SK-N-SH (cell line): ENCODE data around the gene PLEK2. TPM values are rescaled to one million over a fixed set of nuclear protein-coding genes. Genes with fewer than 3 reads are reported as not detected.

ENCODE experiments used
- CTCF ChIA-PET: fragments of 300-600, 350-600 bp; formaldehyde crosslinking; extraction: SDS; loops from one replicate; lab custom pipeline; 2021; lab: Yijun Ruan, JAX
- POLR2A ChIA-PET: fragments of 350-600 bp; sonication (Branson Sonifier 250); formaldehyde crosslinking; extraction: SDS; loops from one replicate; lab custom pipeline; 2020; ENCODE audit warnings: antibody characterized with exemption, inconsistent platforms; lab: Yijun Ruan, JAX
- DNase-seq: peaks from one replicate; pipeline ENCODE4 v3.0.0; 2012
- H2AFZ ChIP-seq: fragments of 200-600 bp; sonication (generic); 2 replicates; pipeline ENCODE4 v1.8.1; 2016; ENCODE audit warnings: antibody characterized with exemption, mild to moderate bottlenecking, low read depth
- H3F3A ChIP-seq: fragments of 200-600 bp; sonication (generic); replicated peaks from 2 replicates; pipeline ENCODE3; 2016; ENCODE audit warnings: antibody characterized with exemption, mild to moderate bottlenecking; ENCODE audit not compliant: insufficient read depth
- H3K27ac ChIP-seq, 2 experiments: fragments of 200-500 bp in 1 of 2; fragments of 200-600 bp in 1 of 2; sonication (Bioruptor generic) in 1 of 2; sonication (generic), shearing (Covaris generic) in 1 of 2; 2 replicates each; pipeline versions ENCODE4 v1.5.1 to v1.6.1; 2014 to 2016; ENCODE audit warnings: low read depth in 2 of 2, inconsistent platforms in 1 of 2, low read length in 1 of 2, mild to moderate bottlenecking in 1 of 2, mixed read lengths in 1 of 2
- H3K27me3 ChIP-seq: fragments of 200-600 bp; sonication (generic), shearing (Covaris generic); 2 replicates; pipeline ENCODE4 v1.6.1; 2016; ENCODE audit warnings: mixed run types; ENCODE audit not compliant: insufficient read depth
- H3K36me3 ChIP-seq, 2 experiments: fragments of 200-500 bp in 1 of 2; fragments of 200-600 bp in 1 of 2; sonication (Bioruptor generic) in 1 of 2; sonication (generic) in 1 of 2; replicated peaks in 1 of 2; 2 replicates each; pipeline versions ENCODE3 to v1.5.1; 2014 to 2016; ENCODE audit warnings: low read length in 1 of 2, mild to moderate bottlenecking in 1 of 2; ENCODE audit not compliant: insufficient read depth in 2 of 2, control insufficient read depth in 1 of 2
- H3K4me1 ChIP-seq, 2 experiments: fragments of 200-500 bp in 1 of 2; fragments of 200-600 bp in 1 of 2; sonication (Bioruptor generic) in 1 of 2; sonication (generic), shearing (Covaris generic) in 1 of 2; 2 replicates each; pipeline versions ENCODE4 v1.5.1 to v1.6.1; 2014 to 2016; ENCODE audit warnings: low read depth in 1 of 2, low read length in 1 of 2, mixed run types in 1 of 2; ENCODE audit not compliant: insufficient read depth in 2 of 2, control insufficient read depth in 1 of 2
- H3K4me2 ChIP-seq: fragments of 200-600 bp; sonication (generic), shearing (Covaris generic); 2 replicates; pipeline ENCODE4 v1.6.1; 2017; ENCODE audit warnings: mixed run types
- H3K4me3 ChIP-seq, 2 experiments: fragments of 200-500 bp in 1 of 2; fragments of 200-600 bp in 1 of 2; sonication (Bioruptor generic) in 1 of 2; sonication (generic), shearing (Covaris generic) in 1 of 2; 2 replicates each; pipeline versions ENCODE4 v1.5.1 to v1.8.1; 2014 to 2016; ENCODE audit warnings: low read depth in 2 of 2, inconsistent platforms in 1 of 2, low read length in 1 of 2, mild to moderate bottlenecking in 1 of 2, mixed read lengths in 1 of 2, moderate library complexity in 1 of 2
- H3K79me2 ChIP-seq: fragments of 200-600 bp; sonication (generic); 2 replicates; pipeline ENCODE4 v1.8.1; 2017; ENCODE audit warnings: mild to moderate bottlenecking; ENCODE audit not compliant: insufficient read depth
- H3K9ac ChIP-seq: fragments of 200-600 bp; sonication (generic); 2 replicates; pipeline ENCODE4 v1.6.1; 2017; ENCODE audit warnings: mixed run types
- H3K9me2 ChIP-seq: fragments of 200-600 bp; sonication (generic); 2 replicates; pipeline ENCODE4 v1.6.1; 2017; ENCODE audit warnings: mixed run types
- H3K9me3 ChIP-seq: fragments of 200-600 bp; sonication (generic); 2 replicates; pipeline ENCODE4 v1.6.1; 2017; ENCODE audit warnings: mixed run types, mild to moderate bottlenecking, moderate library complexity
- H4K20me1 ChIP-seq: fragments of 200-600 bp; sonication (generic); 2 replicates; pipeline ENCODE4 v1.6.1; 2017; ENCODE audit warnings: mild to moderate bottlenecking, mixed run types; ENCODE audit not compliant: insufficient read depth
- GABPA ChIP-seq: IDR thresholded peaks from 2 replicates; pipeline ENCODE4 v1.4.0; 2012; ENCODE audit warnings: low read depth, mild to moderate bottlenecking
- JUND ChIP-seq: IDR thresholded peaks from 2 replicates; pipeline ENCODE4 v1.4.0; 2012
- RFX5 ChIP-seq: IDR thresholded peaks from 2 replicates; pipeline ENCODE4 v1.6.1; 2012; ENCODE audit warnings: mild to moderate bottlenecking, improper control_type of control experiment, low read length
- RXRA ChIP-seq: IDR thresholded peaks from 2 replicates; pipeline ENCODE4 v1.4.0; 2012; ENCODE audit warnings: low read depth, mild to moderate bottlenecking, borderline replicate concordance
- SIN3A ChIP-seq: IDR thresholded peaks from 2 replicates; pipeline ENCODE4 v1.6.1; 2012; ENCODE audit warnings: low read depth, mild to moderate bottlenecking, low read length, moderate library complexity, borderline replicate concordance
- TEAD4 ChIP-seq: IDR thresholded peaks from 2 replicates; pipeline ENCODE4 v1.4.0; 2012; ENCODE audit warnings: mild to moderate bottlenecking, borderline replicate concordance; ENCODE audit not compliant: insufficient read depth
- whole genome bisulfite sequencing: methylation state at CpG from one replicate; pipeline ENCODE4 v1.1.6; 2017; ENCODE audit warnings: low lambda C conversion rate; 5-methylcytosine and 5-hydroxymethylcytosine counted together
- polyA plus RNA-seq, 3 experiments: library from polyadenylated mRNA; depleted of rRNA; stranded (reverse); fragments of >200 nt; gene quantifications; 2 replicates each; pipeline ENCODE4 v1.2.3, GENCODE V29; 2012
- TF ChIP-seq, protein P1 (sequence below): IDR thresholded peaks from 2 replicates; pipeline ENCODE4 v1.6.1; 2012; ENCODE audit warnings: mild to moderate bottlenecking, low read depth, low read length, moderate library complexity
- TF ChIP-seq, protein P2 (sequence below): IDR thresholded peaks from 2 replicates; pipeline ENCODE4 v1.4.0; 2012; ENCODE audit warnings: low read depth, borderline replicate concordance
- TF ChIP-seq, protein P3 (sequence below): IDR thresholded peaks from 2 replicates; pipeline ENCODE4 v1.4.0; 2012; ENCODE audit warnings: low read depth

Gene PLEK2
- polyA plus RNA-seq, 1 of the 3 experiments (the other 2 are of a cell fraction), result 0.56 TPM

DNA sequence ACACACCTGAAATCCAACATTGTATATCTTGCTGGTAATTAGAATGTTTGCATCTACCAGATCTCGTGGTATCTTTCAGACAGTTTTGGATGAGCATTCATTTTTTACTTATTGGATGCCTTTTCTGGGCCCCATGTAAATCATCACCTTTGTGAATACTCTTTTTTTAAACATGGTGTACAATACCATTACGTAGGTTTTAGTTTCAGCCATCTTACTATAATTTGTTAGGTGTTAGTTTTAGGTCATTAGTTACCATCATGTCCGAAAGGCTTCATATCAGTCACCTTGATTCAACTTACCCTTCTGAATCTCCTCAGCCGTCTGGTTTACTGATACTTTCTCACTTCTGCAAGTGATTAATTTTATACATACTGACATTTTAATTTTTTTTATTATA is 46.5 kb downstream of the PLEK2 start:
- H4K20me1 ChIP-seq, result peaks cover 37% of the 10 kb centered on the region
- 96% methylated on average over 4 of the region's 4 CpGs for WGBS
- H3F3A ChIP-seq, result peaks cover 10% of the 10 kb centered on the region
- peaks cover 72 to 76% of the 10 kb centered on the region in 2 experiments for H3K36me3 ChIP-seq
- no peak for DNase-seq
- H3K27ac ChIP-seq, result no peak overlapping the region
- no peak overlapping the region for H2AFZ ChIP-seq
- TF ChIP-seq TEAD4 (no peak), GABPA (no peak)
- no peaks in the 10 kb centered on the region for H3K9me2 ChIP-seq
- no peak overlapping the region for H3K4me3 ChIP-seq
- peaks cover 95% of the 10 kb centered on the region for H3K79me2 ChIP-seq
- H3K4me1 ChIP-seq, result peaks cover 11% of the 10 kb centered on the region in 2 experiments; a peak in 3 of 4 replicates
- H3K4me2 ChIP-seq, result no peak overlapping the region
- H3K27me3 ChIP-seq, result no peaks in the 10 kb centered on the region
- CTCF ChIA-PET, result interaction anchor here (1.6 kb wide), 1 partner anchor 15 kb away, joined by 5 read pairs; no protein-coding TSS in a partner anchor
- H3K9me3 ChIP-seq, result no peaks in the 10 kb centered on the region
- H3K9ac ChIP-seq, result no peak overlapping the region
- POLR2A ChIA-PET, result no interaction called here

GRCh38 chr14:67360470-67361206 is 51.3 kb downstream of the PLEK2 start:
- H3K27ac ChIP-seq, result peak overlapping the region; percentile 96 to 97; a peak in 3 of 4 replicates
- CTCF ChIA-PET, result interaction anchor here (1.0 to 1.9 kb wide), 20 partner anchors 9 to 344 kb away, joined by 3 to 20 read pairs (median 4); partner anchors contain the start of genes PALS1 and PIGH
- peak overlapping the region; percentile 81 to 99 for H3K4me3 ChIP-seq
- no peaks in the 10 kb centered on the region for H3K27me3 ChIP-seq
- H2AFZ ChIP-seq, result peak overlapping the region; percentile 97
- H3K4me2 ChIP-seq, result peak overlapping the region; percentile 84
- H3K36me3 ChIP-seq, result peaks cover 38% of the 10 kb centered on the region in 2 experiments
- DNase-seq, result no peak
- H3K79me2 ChIP-seq, result peaks cover 91% of the 10 kb centered on the region
- H3K9ac ChIP-seq, result peak overlapping the region; percentile 93
- H4K20me1 ChIP-seq, result peaks cover 40% of the 10 kb centered on the region
- under 1% methylated on average over 29 of the region's 34 CpGs for WGBS
- no peaks in the 10 kb centered on the region for H3K9me2 ChIP-seq
- TF ChIP-seq, protein P1, sequence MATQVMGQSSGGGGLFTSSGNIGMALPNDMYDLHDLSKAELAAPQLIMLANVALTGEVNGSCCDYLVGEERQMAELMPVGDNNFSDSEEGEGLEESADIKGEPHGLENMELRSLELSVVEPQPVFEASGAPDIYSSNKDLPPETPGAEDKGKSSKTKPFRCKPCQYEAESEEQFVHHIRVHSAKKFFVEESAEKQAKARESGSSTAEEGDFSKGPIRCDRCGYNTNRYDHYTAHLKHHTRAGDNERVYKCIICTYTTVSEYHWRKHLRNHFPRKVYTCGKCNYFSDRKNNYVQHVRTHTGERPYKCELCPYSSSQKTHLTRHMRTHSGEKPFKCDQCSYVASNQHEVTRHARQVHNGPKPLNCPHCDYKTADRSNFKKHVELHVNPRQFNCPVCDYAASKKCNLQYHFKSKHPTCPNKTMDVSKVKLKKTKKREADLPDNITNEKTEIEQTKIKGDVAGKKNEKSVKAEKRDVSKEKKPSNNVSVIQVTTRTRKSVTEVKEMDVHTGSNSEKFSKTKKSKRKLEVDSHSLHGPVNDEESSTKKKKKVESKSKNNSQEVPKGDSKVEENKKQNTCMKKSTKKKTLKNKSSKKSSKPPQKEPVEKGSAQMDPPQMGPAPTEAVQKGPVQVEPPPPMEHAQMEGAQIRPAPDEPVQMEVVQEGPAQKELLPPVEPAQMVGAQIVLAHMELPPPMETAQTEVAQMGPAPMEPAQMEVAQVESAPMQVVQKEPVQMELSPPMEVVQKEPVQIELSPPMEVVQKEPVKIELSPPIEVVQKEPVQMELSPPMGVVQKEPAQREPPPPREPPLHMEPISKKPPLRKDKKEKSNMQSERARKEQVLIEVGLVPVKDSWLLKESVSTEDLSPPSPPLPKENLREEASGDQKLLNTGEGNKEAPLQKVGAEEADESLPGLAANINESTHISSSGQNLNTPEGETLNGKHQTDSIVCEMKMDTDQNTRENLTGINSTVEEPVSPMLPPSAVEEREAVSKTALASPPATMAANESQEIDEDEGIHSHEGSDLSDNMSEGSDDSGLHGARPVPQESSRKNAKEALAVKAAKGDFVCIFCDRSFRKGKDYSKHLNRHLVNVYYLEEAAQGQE, result peak; percentile 53; the same call in 1 of the 2 replicates
- no peak for TF ChIP-seq TEAD4
- TF ChIP-seq, protein P2, sequence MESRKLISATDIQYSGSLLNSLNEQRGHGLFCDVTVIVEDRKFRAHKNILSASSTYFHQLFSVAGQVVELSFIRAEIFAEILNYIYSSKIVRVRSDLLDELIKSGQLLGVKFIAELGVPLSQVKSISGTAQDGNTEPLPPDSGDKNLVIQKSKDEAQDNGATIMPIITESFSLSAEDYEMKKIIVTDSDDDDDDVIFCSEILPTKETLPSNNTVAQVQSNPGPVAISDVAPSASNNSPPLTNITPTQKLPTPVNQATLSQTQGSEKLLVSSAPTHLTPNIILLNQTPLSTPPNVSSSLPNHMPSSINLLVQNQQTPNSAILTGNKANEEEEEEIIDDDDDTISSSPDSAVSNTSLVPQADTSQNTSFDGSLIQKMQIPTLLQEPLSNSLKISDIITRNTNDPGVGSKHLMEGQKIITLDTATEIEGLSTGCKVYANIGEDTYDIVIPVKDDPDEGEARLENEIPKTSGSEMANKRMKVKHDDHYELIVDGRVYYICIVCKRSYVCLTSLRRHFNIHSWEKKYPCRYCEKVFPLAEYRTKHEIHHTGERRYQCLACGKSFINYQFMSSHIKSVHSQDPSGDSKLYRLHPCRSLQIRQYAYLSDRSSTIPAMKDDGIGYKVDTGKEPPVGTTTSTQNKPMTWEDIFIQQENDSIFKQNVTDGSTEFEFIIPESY, result no peak
- TF ChIP-seq RXRA, result no peak
- no peak for TF ChIP-seq RFX5
- TF ChIP-seq JUND, result no peak
- no peak for TF ChIP-seq GABPA
- TF ChIP-seq, protein P3, sequence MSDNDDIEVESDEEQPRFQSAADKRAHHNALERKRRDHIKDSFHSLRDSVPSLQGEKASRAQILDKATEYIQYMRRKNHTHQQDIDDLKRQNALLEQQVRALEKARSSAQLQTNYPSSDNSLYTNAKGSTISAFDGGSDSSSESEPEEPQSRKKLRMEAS, result peak; percentile 10; the same call in 1 of the 2 replicates
- TF ChIP-seq SIN3A, result peak; percentile 84; the same call in 1 of the 2 replicates
- peaks cover 22 to 23% of the 10 kb centered on the region in 2 experiments; a peak in 3 of 4 replicates for H3K4me1 ChIP-seq
- peaks cover 9% of the 10 kb centered on the region for H3F3A ChIP-seq
- H3K9me3 ChIP-seq, result no peaks in the 10 kb centered on the region
- POLR2A ChIA-PET, result no interaction called here
